Esophagus (tissue), 2 donors: Measurements from ENCODE around the gene HBS1L. TPM values are rescaled to one million over a fixed set of nuclear protein-coding genes. Genes with fewer than 3 reads are reported as not detected.
A peak's percentile ranks its signal among the peaks of the same experiment; 100 is the strongest.

Source experiments
- H3K27ac ChIP-seq, 2 donors: one replicate each; pipeline ENCODE4 v1.5.1; 2013; ENCODE audit warnings: low read depth in 2 of 2, mild to moderate bottlenecking in 2 of 2, inconsistent platforms in 1 of 2, low read length in 1 of 2, moderate library complexity in 1 of 2
- H3K27me3 ChIP-seq, 2 donors: one replicate each; pipeline ENCODE4 v1.6.1; 2013; ENCODE audit warnings: low read length in 2 of 2, control low read depth in 1 of 2, mild to moderate bottlenecking in 1 of 2; ENCODE audit not compliant: insufficient read depth in 2 of 2, control insufficient read depth in 1 of 2
- H3K36me3 ChIP-seq, 2 donors: one replicate each; pipeline ENCODE4 v1.6.1; 2013; ENCODE audit warnings: low read length in 1 of 2; ENCODE audit not compliant: control insufficient read depth in 2 of 2, insufficient read depth in 2 of 2
- H3K4me1 ChIP-seq, 2 donors: one replicate each; pipeline ENCODE4 v1.6.1; 2013; ENCODE audit warnings: low read length in 1 of 2; ENCODE audit not compliant: control insufficient read depth in 2 of 2, insufficient read depth in 2 of 2
- H3K4me3 ChIP-seq, 2 donors: one replicate each; pipeline ENCODE4 v1.5.1; 2013; ENCODE audit warnings: low read length in 2 of 2, mild to moderate bottlenecking in 2 of 2, low read depth in 1 of 2, moderate library complexity in 1 of 2
- H3K9me3 ChIP-seq, 2 donors: one replicate each; pipeline ENCODE4 v1.6.1; 2013; ENCODE audit warnings: mild to moderate bottlenecking in 2 of 2, low read depth in 1 of 2, low read length in 1 of 2, moderate library complexity in 1 of 2; ENCODE audit not compliant: control insufficient read depth in 2 of 2, insufficient read depth in 1 of 2
- WGBS, 2 donors: extraction: QIAGEN DNeasy Blood & Tissue Kit; methylation state at CpG; one replicate each; pipeline ENCODE4 v1.1.7; 2013; 5-methylcytosine and 5-hydroxymethylcytosine counted together
- polyA plus RNA-seq, 2 donors: library from polyadenylated mRNA; stranded (reverse); fragments of 200-250 nt; gene quantifications; one replicate each; pipeline ENCODE4 v1.2.3, GENCODE V29; 2013
- donor health status: healthy with polysubstance abuse.
- donor health status: Bipolar disorder and iron deficiency.

The HBS1L gene
- polyA plus RNA-seq, 2 donors: 16.6 to 26.0 TPM

DNA sequence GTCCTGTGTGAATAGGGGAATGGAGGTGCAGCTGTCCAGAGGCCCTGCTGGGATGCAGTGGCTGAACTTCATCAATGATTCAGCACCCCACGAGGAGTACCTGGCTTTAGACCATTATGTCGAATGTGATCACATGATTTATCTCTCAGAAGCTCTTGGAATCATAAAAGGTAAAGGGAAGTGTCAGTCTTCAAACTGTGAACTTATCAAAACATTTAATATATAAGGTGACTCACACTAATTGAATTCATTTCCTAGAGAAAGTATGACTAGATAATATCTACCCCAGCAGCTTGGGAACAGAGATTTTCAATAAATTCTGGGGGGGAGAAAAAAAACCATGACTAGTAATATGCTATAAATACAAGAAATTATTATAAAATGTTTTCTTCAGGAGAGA, 134.2 kb downstream of the HBS1L start:
- peaks cover 0 to 3% of the 10 kb centered on the region in 2 donors for H3K36me3 ChIP-seq
- no peaks in the 10 kb centered on the region for H3K4me1 ChIP-seq
- no peaks in the 10 kb centered on the region for H3K27me3 ChIP-seq
- no peak overlapping the region for H3K27ac ChIP-seq
- no peaks in the 10 kb centered on the region for H3K9me3 ChIP-seq
- 41 to 48% methylated on average over 2 of the region's 2 CpGs for WGBS, 2 donors
- no peak overlapping the region for H3K4me3 ChIP-seq

DNA sequence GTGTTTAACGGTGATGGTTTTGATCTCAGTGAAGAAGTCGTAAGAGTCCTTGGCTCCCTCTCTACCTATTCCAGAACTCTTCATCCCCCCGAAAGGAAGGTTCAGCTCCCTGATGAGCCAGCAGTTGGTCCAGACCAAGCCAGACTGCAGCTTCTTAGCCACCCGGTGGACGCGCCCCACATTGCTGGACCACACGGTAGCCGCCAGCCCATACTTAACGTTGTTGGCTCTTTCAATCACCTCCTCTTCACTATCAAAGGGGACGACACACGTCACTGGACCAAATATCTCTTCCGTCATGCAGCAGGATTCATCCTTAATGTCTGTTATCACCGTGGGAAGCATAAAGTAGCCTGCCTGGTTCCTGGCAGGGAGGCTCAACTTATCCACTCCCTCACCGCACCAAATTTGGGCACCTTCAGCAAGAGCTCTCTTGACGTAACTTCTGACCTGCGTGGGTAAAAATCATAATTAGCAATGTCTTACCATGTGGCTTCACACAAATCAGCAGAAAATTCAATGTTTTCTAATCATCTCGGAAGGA, 136.1 kb downstream of the HBS1L start:
- WGBS, 2 donors: 92 to 95% methylated on average over 17 of the region's 17 CpGs
- no peak overlapping the region for H3K4me3 ChIP-seq
- H3K4me1 ChIP-seq: no peaks in the 10 kb centered on the region
- H3K36me3 ChIP-seq: peaks cover 0 to 3% of the 10 kb centered on the region in 2 donors
- H3K9me3 ChIP-seq: no peaks in the 10 kb centered on the region
- H3K27me3 ChIP-seq: no peaks in the 10 kb centered on the region
- no peak overlapping the region for H3K27ac ChIP-seq

DNA sequence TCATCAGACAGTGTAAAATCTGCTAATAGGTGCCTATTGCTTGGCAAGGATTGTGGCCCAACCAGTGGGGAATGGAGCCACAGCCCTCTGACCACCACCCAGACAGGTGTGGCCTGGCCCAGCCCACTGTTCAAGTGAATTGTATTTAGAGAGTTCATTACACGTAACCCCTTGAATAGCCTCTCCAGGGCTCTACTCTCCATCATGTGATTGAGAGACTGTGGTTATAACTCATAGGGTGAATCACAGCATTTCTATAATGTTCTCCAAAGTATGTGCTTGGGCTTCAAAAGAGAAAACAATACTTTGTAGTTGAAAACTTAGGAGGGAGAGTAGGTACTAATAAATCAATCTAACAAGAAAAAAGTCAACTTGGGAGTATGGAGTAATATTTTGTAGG, 143.1 kb downstream of the HBS1L start:
- WGBS, 2 donors: 78 to 85% methylated on average over 1 of the region's 1 CpG
- Histone ChIP-seq H3K27me3 (no peaks in the 10 kb centered on the region), H3K4me3 (no peak overlapping the region), H3K27ac (peak overlapping the region in 1 of 2 donors; percentile 10), H3K4me1 (peaks cover 0 to 1% of the 10 kb centered on the region in 2 donors), H3K36me3 (no peaks in the 10 kb centered on the region), H3K9me3 (no peaks in the 10 kb centered on the region)

DNA sequence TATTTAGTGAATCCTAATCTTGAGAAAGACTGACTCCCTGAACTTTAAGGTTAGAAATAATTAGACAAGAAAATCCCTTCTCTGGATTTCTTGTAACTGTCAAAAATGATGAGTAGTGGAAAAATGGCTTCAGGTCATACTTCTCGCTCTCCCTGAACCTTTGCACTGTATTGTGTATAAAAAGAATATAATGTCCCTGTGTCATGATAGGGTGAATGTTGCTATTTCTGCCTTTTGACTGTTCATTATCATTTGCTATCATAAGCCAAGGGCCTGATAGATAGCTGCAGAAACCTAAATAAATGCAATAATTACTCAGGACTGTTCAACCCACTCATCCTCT, 144.1 kb downstream of the HBS1L start:
- Histone ChIP-seq H3K4me3 (no peak overlapping the region), H3K27me3 (no peaks in the 10 kb centered on the region), H3K36me3 (no peaks in the 10 kb centered on the region), H3K4me1 (peaks cover 0 to 1% of the 10 kb centered on the region in 2 donors), H3K9me3 (no peaks in the 10 kb centered on the region), H3K27ac (peak overlapping the region in 1 of 2 donors; percentile 22)
- 35 to 60% methylated on average over 1 of the region's 1 CpG for WGBS, 2 donors

Other genes starting within 250 kb of the HBS1L start
- 1 to 10 TPM in 1 of 2 donors, under 1 TPM in 1; 0.31 to 1.3 TPM for gene ALDH8A1, start 104.7 kb downstream of the HBS1L start, polyA plus RNA-seq
- 1 to 10 TPM; 1.5 to 2.5 TPM for gene MYB, start 126.5 kb upstream of the HBS1L start, polyA plus RNA-seq